Calu3 (cell line): ENCODE measurements around the gene SNAPC2. TPM values are rescaled to one million over a fixed set of nuclear protein-coding genes. Genes with fewer than 3 reads are reported as not detected.

Experiments
- BruUV-seq: library from RNA; stranded (reverse); fragments of 400-500 nt; replicated peaks from 2 replicates; lab custom pipeline; 2021; lab: Mats Ljungman, UMichigan
- CTCF ChIA-PET: fragments of 300-600 bp; sonication (Branson Sonifier 250); formaldehyde crosslinking; loops from one replicate; lab custom pipeline; 2022; ENCODE audit warnings: antibody characterized with exemption; lab: Charles Lee
- DNase-seq: peaks from one replicate; pipeline ENCODE4 v3.0.0; 2022
- H3K27ac Mint-ChIP-seq: one replicate; pipeline ENCODE4 v1.8.0; 2022; ENCODE audit warnings: mixed read lengths; ENCODE audit not compliant: unreplicated experiment
- H3K27me3 Mint-ChIP-seq: one replicate; pipeline ENCODE4 v1.8.0; 2022; ENCODE audit warnings: mixed read lengths; ENCODE audit not compliant: unreplicated experiment
- H3K36me3 Mint-ChIP-seq: one replicate; pipeline ENCODE4 v1.8.0; 2022; ENCODE audit warnings: mild to moderate bottlenecking, moderate library complexity, mixed read lengths; ENCODE audit not compliant: insufficient read depth, unreplicated experiment
- H3K4me1 Mint-ChIP-seq: one replicate; pipeline ENCODE4 v1.8.0; 2022; ENCODE audit warnings: mild to moderate bottlenecking, low read depth, mixed read lengths; ENCODE audit not compliant: unreplicated experiment
- H3K4me3 Mint-ChIP-seq: one replicate; pipeline ENCODE4 v1.8.0; 2022; ENCODE audit warnings: mild to moderate bottlenecking, low read depth, moderate library complexity, mixed read lengths; ENCODE audit not compliant: unreplicated experiment
- H3K9me3 Mint-ChIP-seq: one replicate; pipeline ENCODE4 v1.8.0; 2022; ENCODE audit warnings: low read depth, mixed read lengths; ENCODE audit not compliant: unreplicated experiment
- CTCF ChIP-seq: fragments of 200-600 bp; IDR thresholded peaks from one replicate; pipeline ENCODE4 v1.8.0; 2022; ENCODE audit warnings: antibody characterized with exemption; ENCODE audit not compliant: unreplicated experiment
- intact Hi-C: fragments of 100-400 bp; cut with micrococcal nuclease; formaldehyde crosslinking; loops from one replicate; pipeline ENCODE4 v1.10.0; 2022; ENCODE audit not compliant: unreplicated experiment
- total RNA-seq: library from RNA; stranded (reverse); gene quantifications from 2 replicates; pipeline ENCODE4 v1.2.3, GENCODE V29; 2022

Gene SNAPC2
- total RNA-seq, 1 experiment from 2014 or later, result 12.1 TPM

DNA sequence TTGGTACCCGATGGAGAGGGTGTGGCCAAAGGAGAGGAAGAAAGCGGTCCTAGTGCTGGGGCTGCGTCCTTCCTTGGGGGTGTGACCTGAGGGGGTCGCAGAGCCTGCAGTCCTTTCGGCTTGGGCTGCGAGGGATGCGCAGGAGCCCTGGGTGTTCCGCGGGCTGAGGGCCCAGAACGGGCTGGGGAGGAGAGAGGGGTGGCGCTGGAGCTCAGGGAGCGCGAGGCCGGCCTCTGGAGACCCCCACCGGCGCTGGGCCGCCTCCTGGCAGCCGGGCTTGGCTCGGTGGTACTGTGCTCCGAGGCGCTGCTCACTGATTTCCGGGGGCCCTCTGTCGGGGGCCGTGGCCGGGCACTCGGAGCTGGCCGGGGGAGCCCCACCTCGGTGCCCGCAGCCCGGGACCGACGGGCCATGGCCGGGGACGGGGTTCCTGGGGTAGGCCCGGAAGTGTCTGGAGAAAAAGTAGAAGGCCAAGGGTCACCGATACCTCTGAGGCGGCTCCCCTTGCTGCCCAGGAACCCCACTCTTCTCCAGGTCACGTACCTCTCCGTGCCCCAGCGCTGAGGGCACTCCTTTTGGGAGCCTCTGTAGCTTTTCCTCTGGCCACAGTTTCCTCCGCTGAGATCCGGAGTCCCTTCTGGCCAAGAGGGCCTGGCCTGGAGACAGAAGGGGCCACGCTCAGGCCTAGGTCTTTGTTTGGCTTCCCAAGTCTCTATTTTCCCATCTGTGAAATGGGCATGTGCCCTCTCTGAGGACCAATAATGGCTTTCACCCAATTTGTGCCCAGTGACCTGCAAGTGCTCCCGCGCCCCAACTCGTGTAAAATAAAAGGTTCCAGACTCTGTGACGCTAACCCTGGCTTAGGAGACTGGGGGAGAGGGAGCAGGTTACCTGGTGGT is 47.6 kb upstream of the SNAPC2 start:
- CTCF ChIA-PET, result no interaction called here
- intact Hi-C loops, result no loop called here
- Mint-ChIP-seq H3K27ac (no peak overlapping the region), H3K4me1 (peaks cover 10% of the 10 kb centered on the region), H3K27me3 (no peaks in the 10 kb centered on the region), H3K4me3 (no peak overlapping the region), H3K9me3 (no peaks in the 10 kb centered on the region), H3K36me3 (peaks cover 45% of the 10 kb centered on the region)
- DNase-seq, result no peak
- TF ChIP-seq CTCF, result no peak
- BruUV-seq, result no TSS peak

- Mint-ChIP-seq H3K4me1 (peaks cover 10% of the 10 kb centered on the region), H3K4me3 (peak overlapping the region; percentile 63), H3K36me3 (peaks cover 44% of the 10 kb centered on the region), H3K9me3 (no peaks in the 10 kb centered on the region), H3K27ac (no peak overlapping the region), H3K27me3 (no peaks in the 10 kb centered on the region)
- no peak for TF ChIP-seq CTCF
- no TSS peak for BruUV-seq
- intact Hi-C loops, result no loop called here
- CTCF ChIA-PET, result no interaction called here
- no peak for DNase-seq
Observed at GRCh38 chr19:7873304-7874075, 46.6 kb upstream of the SNAPC2 start.

DNA sequence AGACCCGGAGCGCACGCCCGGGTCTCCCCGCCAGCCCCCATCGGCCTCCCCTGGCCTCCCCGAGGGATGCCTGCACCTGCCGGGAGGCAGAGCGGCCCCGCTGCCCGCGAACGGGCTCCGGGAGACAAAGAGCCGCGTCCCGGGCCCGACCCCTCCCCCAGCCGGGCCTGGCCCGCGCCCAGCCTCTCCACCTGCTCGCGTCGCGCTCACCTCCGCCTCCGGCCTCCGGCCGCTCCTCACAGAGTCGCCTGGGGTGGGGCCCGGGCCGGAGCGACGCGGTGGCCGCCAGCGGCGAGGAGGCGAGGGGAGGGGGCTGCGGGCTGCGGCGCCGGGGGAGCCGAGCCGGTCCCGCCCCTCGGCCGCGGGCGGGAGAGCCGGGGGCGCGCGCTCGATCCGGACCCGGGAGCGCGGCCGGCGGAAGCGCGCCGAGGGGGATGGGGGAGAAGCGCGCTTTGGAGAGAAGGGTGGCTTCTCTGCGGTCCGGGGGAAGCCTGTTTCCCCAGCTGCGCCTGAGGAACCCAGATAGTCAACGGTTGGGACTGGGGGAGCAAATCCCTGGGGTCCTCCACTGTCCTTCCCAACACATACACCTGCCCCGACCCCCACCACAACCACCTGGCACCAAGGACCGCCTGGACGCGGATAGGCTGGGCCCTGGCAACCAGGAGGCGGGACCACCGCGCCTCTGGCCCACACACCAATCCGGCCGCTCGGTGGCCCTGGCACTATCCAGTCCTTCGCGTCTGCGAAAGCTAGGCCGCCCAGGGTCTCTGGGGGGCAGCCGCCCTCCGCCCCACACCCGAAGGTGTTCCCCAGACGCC is 45.9 kb upstream of the SNAPC2 start, which contains the start of gene PRR36:
Gene PRR36 (minus strand): TSS at position 315 of the 821 bp plus-strand sequence. CDS start 701 bp downstream, outside the sequence.
- Mint-ChIP-seq H3K9me3 (no peaks in the 10 kb centered on the region), H3K36me3 (peaks cover 39% of the 10 kb centered on the region), H3K4me1 (peaks cover 10% of the 10 kb centered on the region), H3K27ac (no peak within 1 kb of the TSS), H3K4me3 (peak within 1 kb of the TSS; percentile 63), H3K27me3 (no peaks in the 10 kb centered on the region)
- intact Hi-C loops, result no loop called here
- BruUV-seq, result no TSS peak
- CTCF ChIA-PET, result no interaction called here
- peak; percentile 76 for DNase-seq
- TF ChIP-seq CTCF, result no peak

GRCh38 chr19:7874897-7875273 is 45.3 kb upstream of the SNAPC2 start:
- no TSS peak for BruUV-seq
- Mint-ChIP-seq H3K27ac (no peak overlapping the region), H3K36me3 (peaks cover 33% of the 10 kb centered on the region), H3K27me3 (no peaks in the 10 kb centered on the region), H3K4me3 (peak overlapping the region; percentile 63), H3K4me1 (peaks cover 10% of the 10 kb centered on the region), H3K9me3 (no peaks in the 10 kb centered on the region)
- CTCF ChIA-PET, result no interaction called here
- no peak for TF ChIP-seq CTCF
- intact Hi-C loops, result no loop called here
- no peak for DNase-seq
